A549 (cell line): ENCODE results near the gene RPL28.

Source experiments
- CBX8 ChIP-seq: fragments of 200-600 bp; sonication (generic); IDR thresholded peaks from 2 replicates; pipeline ENCODE4 v1.6.1; 2016
- CHD2 ChIP-seq: fragments of 150-350 bp; IDR thresholded peaks from 2 replicates; pipeline ENCODE4 v1.6.1; 2014; ENCODE audit warnings: low read length; ENCODE audit not compliant: partially characterized antibody
- HDAC2 ChIP-seq: fragments of 200-600 bp; sonication (generic); IDR thresholded peaks from 2 replicates; pipeline ENCODE4 v1.6.1; 2016
- JUN ChIP-seq, 2 experiments: fragments of >200 bp; sonication (Bioruptor Twin); formaldehyde crosslinking; IDR thresholded peaks; 2 replicates in 1 of 2; 3 replicates in 1 of 2; pipeline ENCODE4 v1.6.1; 2016 to 2017
- POLR2A ChIP-seq: IDR thresholded peaks from 2 replicates; pipeline ENCODE4 v1.6.1; 2012; ENCODE audit warnings: mild to moderate bottlenecking, low read length
- POLR2AphosphoS2 ChIP-seq: conservative IDR thresholded peaks from 2 replicates; pipeline ENCODE4 v1.6.1; 2012; ENCODE audit warnings: low read length, improper control_type of control experiment, inconsistent platforms
- ZFP36 ChIP-seq: fragments of 450-650 bp; IDR thresholded peaks from 2 replicates; pipeline ENCODE4 v1.6.1; 2014; ENCODE audit warnings: borderline replicate concordance; ENCODE audit not compliant: partially characterized antibody
- TF ChIP-seq, protein P1 (sequence below): IDR thresholded peaks from 2 replicates; pipeline ENCODE4 v1.6.1; 2012
- TF ChIP-seq, protein P2 (sequence below): fragments of 200-600 bp; sonication (generic); IDR thresholded peaks from 2 replicates; pipeline ENCODE4 v1.6.1; 2016; ENCODE audit warnings: antibody characterized with exemption, mild to moderate bottlenecking, moderate library complexity
- TF ChIP-seq, protein P3 (sequence below): fragments of >200 bp; sonication (Bioruptor Twin); formaldehyde crosslinking; IDR thresholded peaks from 3 replicates; pipeline ENCODE4 v1.5.1; 2016

DNA sequence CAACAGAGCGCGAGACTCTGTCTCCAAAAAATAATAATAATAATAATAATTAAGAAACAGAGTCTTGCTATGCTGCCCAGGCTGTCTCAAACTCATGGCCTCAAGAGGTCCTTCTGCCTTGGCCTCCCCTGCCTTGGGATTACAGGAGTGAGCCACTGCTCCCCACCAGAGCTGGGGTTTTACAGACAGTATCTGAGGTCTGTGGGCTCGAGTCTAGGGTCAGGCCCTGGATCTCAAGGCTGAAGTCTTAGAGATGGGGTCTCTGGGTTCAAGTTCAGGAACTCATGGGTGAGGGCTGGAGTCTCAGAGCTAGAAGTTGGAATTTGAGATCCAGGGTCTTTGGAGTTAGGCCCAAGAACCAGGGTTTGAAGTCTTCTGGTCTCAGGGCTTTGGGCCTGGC is 18.9 kb upstream of the RPL28 start:
- TF ChIP-seq, protein P1, sequence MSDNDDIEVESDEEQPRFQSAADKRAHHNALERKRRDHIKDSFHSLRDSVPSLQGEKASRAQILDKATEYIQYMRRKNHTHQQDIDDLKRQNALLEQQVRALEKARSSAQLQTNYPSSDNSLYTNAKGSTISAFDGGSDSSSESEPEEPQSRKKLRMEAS: no peak
- TF ChIP-seq, protein P2, sequence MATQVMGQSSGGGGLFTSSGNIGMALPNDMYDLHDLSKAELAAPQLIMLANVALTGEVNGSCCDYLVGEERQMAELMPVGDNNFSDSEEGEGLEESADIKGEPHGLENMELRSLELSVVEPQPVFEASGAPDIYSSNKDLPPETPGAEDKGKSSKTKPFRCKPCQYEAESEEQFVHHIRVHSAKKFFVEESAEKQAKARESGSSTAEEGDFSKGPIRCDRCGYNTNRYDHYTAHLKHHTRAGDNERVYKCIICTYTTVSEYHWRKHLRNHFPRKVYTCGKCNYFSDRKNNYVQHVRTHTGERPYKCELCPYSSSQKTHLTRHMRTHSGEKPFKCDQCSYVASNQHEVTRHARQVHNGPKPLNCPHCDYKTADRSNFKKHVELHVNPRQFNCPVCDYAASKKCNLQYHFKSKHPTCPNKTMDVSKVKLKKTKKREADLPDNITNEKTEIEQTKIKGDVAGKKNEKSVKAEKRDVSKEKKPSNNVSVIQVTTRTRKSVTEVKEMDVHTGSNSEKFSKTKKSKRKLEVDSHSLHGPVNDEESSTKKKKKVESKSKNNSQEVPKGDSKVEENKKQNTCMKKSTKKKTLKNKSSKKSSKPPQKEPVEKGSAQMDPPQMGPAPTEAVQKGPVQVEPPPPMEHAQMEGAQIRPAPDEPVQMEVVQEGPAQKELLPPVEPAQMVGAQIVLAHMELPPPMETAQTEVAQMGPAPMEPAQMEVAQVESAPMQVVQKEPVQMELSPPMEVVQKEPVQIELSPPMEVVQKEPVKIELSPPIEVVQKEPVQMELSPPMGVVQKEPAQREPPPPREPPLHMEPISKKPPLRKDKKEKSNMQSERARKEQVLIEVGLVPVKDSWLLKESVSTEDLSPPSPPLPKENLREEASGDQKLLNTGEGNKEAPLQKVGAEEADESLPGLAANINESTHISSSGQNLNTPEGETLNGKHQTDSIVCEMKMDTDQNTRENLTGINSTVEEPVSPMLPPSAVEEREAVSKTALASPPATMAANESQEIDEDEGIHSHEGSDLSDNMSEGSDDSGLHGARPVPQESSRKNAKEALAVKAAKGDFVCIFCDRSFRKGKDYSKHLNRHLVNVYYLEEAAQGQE: no peak
- TF ChIP-seq HDAC2 (no peak), POLR2AphosphoS2 (no peak), CBX8 (no peak), POLR2A (no peak), CHD2 (no peak), JUN (IDR thresholded peaks at IDR 0.05) (peak; percentile 8 to 68; a peak in 3 of 5 replicates), ZFP36 (no peak)
- TF ChIP-seq, protein P3, sequence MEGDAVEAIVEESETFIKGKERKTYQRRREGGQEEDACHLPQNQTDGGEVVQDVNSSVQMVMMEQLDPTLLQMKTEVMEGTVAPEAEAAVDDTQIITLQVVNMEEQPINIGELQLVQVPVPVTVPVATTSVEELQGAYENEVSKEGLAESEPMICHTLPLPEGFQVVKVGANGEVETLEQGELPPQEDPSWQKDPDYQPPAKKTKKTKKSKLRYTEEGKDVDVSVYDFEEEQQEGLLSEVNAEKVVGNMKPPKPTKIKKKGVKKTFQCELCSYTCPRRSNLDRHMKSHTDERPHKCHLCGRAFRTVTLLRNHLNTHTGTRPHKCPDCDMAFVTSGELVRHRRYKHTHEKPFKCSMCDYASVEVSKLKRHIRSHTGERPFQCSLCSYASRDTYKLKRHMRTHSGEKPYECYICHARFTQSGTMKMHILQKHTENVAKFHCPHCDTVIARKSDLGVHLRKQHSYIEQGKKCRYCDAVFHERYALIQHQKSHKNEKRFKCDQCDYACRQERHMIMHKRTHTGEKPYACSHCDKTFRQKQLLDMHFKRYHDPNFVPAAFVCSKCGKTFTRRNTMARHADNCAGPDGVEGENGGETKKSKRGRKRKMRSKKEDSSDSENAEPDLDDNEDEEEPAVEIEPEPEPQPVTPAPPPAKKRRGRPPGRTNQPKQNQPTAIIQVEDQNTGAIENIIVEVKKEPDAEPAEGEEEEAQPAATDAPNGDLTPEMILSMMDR: no peak
